Neural progenitor cell (in vitro differentiated cells): ENCODE results near the gene PYDC1. TPM values are rescaled to one million over a fixed set of nuclear protein-coding genes. Genes with fewer than 3 reads are reported as not detected.
"Not testable (repeated sequence)": the region's sequence is repeated elsewhere in the genome, so short reads cannot be mapped to it uniquely, and the experiment has no call there.

ENCODE experiments used
- DNase-seq: peaks from one replicate; pipeline ENCODE4 v3.0.0-alpha.2; 2016; ENCODE audit warnings: low spot score
- H2AFZ ChIP-seq: fragments of 200-600 bp; sonication (generic); replicated peaks from 2 replicates; pipeline ENCODE4 v1.6.1; 2016; ENCODE audit warnings: antibody characterized with exemption
- H3F3A ChIP-seq: fragments of 200-600 bp; sonication (generic); 2 replicates; pipeline ENCODE4 v1.6.1; 2016; ENCODE audit warnings: antibody characterized with exemption, low read depth
- H3K27ac ChIP-seq: fragments of 200-600 bp; sonication (generic); 2 replicates; pipeline ENCODE4 v1.5.1; 2016; ENCODE audit warnings: mild to moderate bottlenecking
- H3K27me3 ChIP-seq: fragments of 200-600 bp; sonication (generic); 2 replicates; pipeline ENCODE4 v1.6.1; 2016; ENCODE audit warnings: mild to moderate bottlenecking, moderate library complexity
- H3K36me3 ChIP-seq: fragments of 200-600 bp; sonication (generic); 2 replicates; pipeline ENCODE4 v1.5.1; 2016
- H3K4me1 ChIP-seq: fragments of 200-600 bp; sonication (generic); 2 replicates; pipeline ENCODE4 v1.6.1; 2016; ENCODE audit warnings: mixed run types
- H3K4me2 ChIP-seq: fragments of 200-600 bp; sonication (generic); 2 replicates; pipeline ENCODE4 v1.6.1; 2016
- H3K4me3 ChIP-seq: fragments of 200-600 bp; sonication (generic); 2 replicates; pipeline ENCODE4 v1.5.1; 2016
- H3K79me2 ChIP-seq: fragments of 200-600 bp; sonication (generic); 2 replicates; pipeline ENCODE4 v1.6.1; 2016; ENCODE audit warnings: low read depth
- H3K9ac ChIP-seq: fragments of 200-600 bp; sonication (generic); 2 replicates; pipeline ENCODE4 v1.6.1; 2016
- H3K9me3 ChIP-seq: fragments of 200-600 bp; sonication (generic); 2 replicates; pipeline ENCODE4 v1.5.1; 2016; ENCODE audit warnings: low read depth
- H4K20me1 ChIP-seq: fragments of 200-600 bp; sonication (generic); 2 replicates; pipeline ENCODE4 v1.6.1; 2016; ENCODE audit warnings: low read depth
- H3K27ac Mint-ChIP-seq: 3 replicates; pipeline ENCODE4 v1.8.0; 2021; ENCODE audit warnings: mixed read lengths
- H3K27me3 Mint-ChIP-seq: 2 replicates; pipeline ENCODE4 v1.8.0; 2022; ENCODE audit warnings: low read depth, mild to moderate bottlenecking, inconsistent platforms, moderate library complexity, mixed read lengths; ENCODE audit not compliant: insufficient read depth
- H3K36me3 Mint-ChIP-seq: 3 replicates; pipeline ENCODE4 v1.8.0; 2021; ENCODE audit warnings: mixed read lengths
- H3K4me1 Mint-ChIP-seq: 3 replicates; pipeline ENCODE4 v1.8.0; 2021; ENCODE audit warnings: mixed read lengths
- H3K4me3 Mint-ChIP-seq: 3 replicates; pipeline ENCODE4 v1.8.0; 2021; ENCODE audit warnings: mild to moderate bottlenecking, moderate library complexity, mixed read lengths
- H3K9me3 Mint-ChIP-seq: 3 replicates; pipeline ENCODE4 v1.8.0; 2020; ENCODE audit warnings: mixed read lengths
- CTCF ChIP-seq: fragments of 200-600 bp; sonication (generic); IDR thresholded peaks from 2 replicates; pipeline ENCODE4 v1.5.1; 2017; ENCODE audit warnings: antibody characterized with exemption, mild to moderate bottlenecking
- EZH2 ChIP-seq: fragments of 200-600 bp; sonication (generic); IDR thresholded peaks from 2 replicates; pipeline ENCODE4 v1.6.1; 2017; ENCODE audit warnings: antibody characterized with exemption, mild to moderate bottlenecking, moderate library complexity
- EZH2phosphoT487 ChIP-seq: fragments of 200-600 bp; sonication (generic); IDR thresholded peaks from 2 replicates; pipeline ENCODE4 v1.6.1; 2017; ENCODE audit warnings: antibody characterized with exemption
- total RNA-seq: library from RNA; depleted of rRNA; stranded (reverse); fragments of >200 nt; gene quantifications from 2 replicates; pipeline ENCODE4 v1.2.3, GENCODE V29; 2015; ENCODE audit warnings: low replicate concordance

PYDC1 gene
- total RNA-seq, 1 donor from 2014 or later, result not detected

- H3K9me3 ChIP-seq, result no peaks in the 10 kb centered on the region
- H3K36me3 ChIP-seq, result no peaks in the 10 kb centered on the region
- Mint-ChIP-seq H3K27me3 (peaks cover 33% of the 10 kb centered on the region), H3K36me3 (peaks cover 19% of the 10 kb centered on the region), H3K4me3 (no peak overlapping the region), H3K9me3 (no peaks in the 10 kb centered on the region), H3K27ac (no peak overlapping the region), H3K4me1 (no peaks in the 10 kb centered on the region)
- H3K4me1 ChIP-seq, result no peaks in the 10 kb centered on the region
- DNase-seq, result peak; percentile 20
- no peaks in the 10 kb centered on the region for H3K79me2 ChIP-seq
- H4K20me1 ChIP-seq, result peaks cover 65% of the 10 kb centered on the region
- peak overlapping the region; percentile 71 for H2AFZ ChIP-seq
- TF ChIP-seq EZH2phosphoT487 (no peak), EZH2 (no peak), CTCF (no peak)
- H3K4me2 ChIP-seq, result peak overlapping the region; percentile 96
- H3K27ac ChIP-seq, result no peak overlapping the region
- H3K4me3 ChIP-seq, result peak overlapping the region; percentile 53
- H3K27me3 ChIP-seq, result peaks cover 58% of the 10 kb centered on the region
- H3K9ac ChIP-seq, result no peak overlapping the region
- H3F3A ChIP-seq, result peaks cover 47% of the 10 kb centered on the region
Observed at GRCh38 chr16:31201582-31202413, 15.1 kb downstream of the PYDC1 start.

- H3K27me3 Mint-ChIP-seq, result peaks cover 31% of the 10 kb centered on the region
- Histone ChIP-seq H3K4me3 (no peak overlapping the region), H3K9ac (no peak overlapping the region), H3F3A (peaks cover 55% of the 10 kb centered on the region), H3K4me2 (no peak overlapping the region), H3K4me1 (no peaks in the 10 kb centered on the region), H4K20me1 (peaks cover 72% of the 10 kb centered on the region), H2AFZ (no peak overlapping the region), H3K27ac (no peak overlapping the region), H3K27me3 (peaks cover 52% of the 10 kb centered on the region), H3K36me3 (no peaks in the 10 kb centered on the region), H3K9me3 (no peaks in the 10 kb centered on the region), H3K79me2 (no peaks in the 10 kb centered on the region)
- no peak for DNase-seq
- no peak for TF ChIP-seq EZH2phosphoT487
- TF ChIP-seq CTCF, result no peak
- TF ChIP-seq EZH2, result no peak
- no peaks in the 10 kb centered on the region for H3K4me1 Mint-ChIP-seq
- H3K4me3 Mint-ChIP-seq, result no peak overlapping the region
- H3K9me3 Mint-ChIP-seq, result no peaks in the 10 kb centered on the region
- no peak overlapping the region for H3K27ac Mint-ChIP-seq
- H3K36me3 Mint-ChIP-seq, result peaks cover 25% of the 10 kb centered on the region
Observed at GRCh38 chr16:31200821-31201568, 15.9 kb downstream of the PYDC1 start.

GRCh38 chr16:31200111-31200510 is 16.8 kb downstream of the PYDC1 start:
- H3K36me3 ChIP-seq, H3K4me3 ChIP-seq, DNase-seq, H3K4me1 Mint-ChIP-seq, H3K9me3 ChIP-seq, H3K27ac ChIP-seq, H2AFZ ChIP-seq, H3K9ac ChIP-seq, H3K27ac Mint-ChIP-seq, H3K9me3 Mint-ChIP-seq, H3K79me2 ChIP-seq, H3K4me3 Mint-ChIP-seq, H3K4me2 ChIP-seq, H3K4me1 ChIP-seq: not testable (repeated sequence)
- H3K27me3 Mint-ChIP-seq, result peaks cover 27% of the 10 kb centered on the region
- Histone ChIP-seq H4K20me1 (peaks cover 80% of the 10 kb centered on the region), H3K27me3 (peaks cover 50% of the 10 kb centered on the region), H3F3A (peaks cover 64% of the 10 kb centered on the region)
- H3K36me3 Mint-ChIP-seq, result peaks cover 27% of the 10 kb centered on the region
